22Rv1 (cell line): ENCODE results near the gene AFG1L.

Experiments used
- ZFX ChIP-seq: fragments of 450-650 bp; IDR thresholded peaks from 2 replicates; pipeline ENCODE4 v1.6.1; 2017; ENCODE audit warnings: antibody characterized with exemption, borderline replicate concordance
- TF ChIP-seq, protein P1 (sequence below): fragments of 450-650 bp; IDR thresholded peaks from 2 replicates; pipeline ENCODE4 v1.5.1; 2017; ENCODE audit warnings: mild to moderate bottlenecking

- TF ChIP-seq, protein P1, sequence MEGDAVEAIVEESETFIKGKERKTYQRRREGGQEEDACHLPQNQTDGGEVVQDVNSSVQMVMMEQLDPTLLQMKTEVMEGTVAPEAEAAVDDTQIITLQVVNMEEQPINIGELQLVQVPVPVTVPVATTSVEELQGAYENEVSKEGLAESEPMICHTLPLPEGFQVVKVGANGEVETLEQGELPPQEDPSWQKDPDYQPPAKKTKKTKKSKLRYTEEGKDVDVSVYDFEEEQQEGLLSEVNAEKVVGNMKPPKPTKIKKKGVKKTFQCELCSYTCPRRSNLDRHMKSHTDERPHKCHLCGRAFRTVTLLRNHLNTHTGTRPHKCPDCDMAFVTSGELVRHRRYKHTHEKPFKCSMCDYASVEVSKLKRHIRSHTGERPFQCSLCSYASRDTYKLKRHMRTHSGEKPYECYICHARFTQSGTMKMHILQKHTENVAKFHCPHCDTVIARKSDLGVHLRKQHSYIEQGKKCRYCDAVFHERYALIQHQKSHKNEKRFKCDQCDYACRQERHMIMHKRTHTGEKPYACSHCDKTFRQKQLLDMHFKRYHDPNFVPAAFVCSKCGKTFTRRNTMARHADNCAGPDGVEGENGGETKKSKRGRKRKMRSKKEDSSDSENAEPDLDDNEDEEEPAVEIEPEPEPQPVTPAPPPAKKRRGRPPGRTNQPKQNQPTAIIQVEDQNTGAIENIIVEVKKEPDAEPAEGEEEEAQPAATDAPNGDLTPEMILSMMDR = no peak
- no peak for TF ChIP-seq ZFX
These were observed 139.4 kb downstream of the AFG1L start for GRCh38 chr6:108434222-108434621.
